GM21576 (cell line): ENCODE results near the gene RHBDL3.

ENCODE experiments used
- ATAC-seq: cut with Tn5 transposase; IDR thresholded peaks from one replicate; pipeline ENCODE4 v1.9.1; 2021; ENCODE audit warnings: mild to moderate bottlenecking, moderate library complexity; ENCODE audit not compliant: unreplicated experiment

Gene RHBDL3

GRCh38 chr17:32356378-32356743 lies 90.7 kb downstream of the RHBDL3 start:
- ATAC-seq, result no peak

GRCh38 chr17:32356750-32357149 lies 91.1 kb downstream of the RHBDL3 start:
- ATAC-seq, result no peak

- ATAC-seq, result no peak
These were observed 92.0 kb downstream of the RHBDL3 start for GRCh38 chr17:32357615-32358014.

- ATAC-seq, result no peak
These were observed 95.6 kb downstream of the RHBDL3 start for GRCh38 chr17:32361270-32361669.

- no peak for ATAC-seq
These were observed 104.8 kb downstream of the RHBDL3 start for GRCh38 chr17:32370426-32370825.
